B cell (primary cell): Measurements from ENCODE around the gene RABL3. TPM values are rescaled to one million over a fixed set of nuclear protein-coding genes. Genes with fewer than 3 reads are reported as not detected.

Source experiments
- ATAC-seq: fragments of 200-7000 bp; cut with Tn5 transposase; one replicate; pipeline ENCODE4 v1.10.0; 2021; ENCODE audit warnings: low read depth, mild to moderate bottlenecking, moderate number of reproducible peaks, moderate library complexity
- CTCF ChIA-PET: fragments of 350-600 bp; sonication (Branson Sonifier 250); formaldehyde crosslinking; loops from one replicate; lab custom pipeline; 2021; ENCODE audit warnings: antibody characterized with exemption, inconsistent platforms; lab: Charles Lee
- POLR2A ChIA-PET: fragments of 350-600 bp; sonication (Branson Sonifier 250); formaldehyde crosslinking; loops from one replicate; lab custom pipeline; 2021; ENCODE audit warnings: antibody characterized with exemption; lab: Charles Lee
- DNase-seq: peaks from one replicate; pipeline ENCODE4 v3.0.0; 2013
- H2AFZ ChIP-seq: 2 replicates; pipeline ENCODE4 v1.6.1; 2012; ENCODE audit warnings: mild to moderate bottlenecking, low read depth, low read length; ENCODE audit not compliant: insufficient read depth, poor library complexity, severe bottlenecking
- H3K27ac ChIP-seq, 2 donors: 1 replicate in 1 of 2; 2 replicates in 1 of 2; pipeline ENCODE4 v1.5.1; 2012 to 2013; ENCODE audit warnings: low read length in 2 of 2, mild to moderate bottlenecking in 2 of 2, moderate library complexity in 1 of 2
- H3K27me3 ChIP-seq, 4 experiments: fragments of 200-600 bp in 1 of 4; sonication (generic) in 1 of 4; replicated peaks in 1 of 4; 1 replicate in 2 of 4; 2 replicates in 2 of 4; pipeline versions ENCODE4 v1.6.1 to v1.7.0; 2013 to 2016; ENCODE audit warnings: low read length in 3 of 4, mild to moderate bottlenecking in 2 of 4, mixed read lengths in 1 of 4, moderate library complexity in 1 of 4; ENCODE audit not compliant: insufficient read depth in 4 of 4, control insufficient read depth in 3 of 4; ENCODE audit errors: control extremely low read depth in 1 of 4
- H3K36me3 ChIP-seq, 2 experiments: replicated peaks in 1 of 2; 1 replicate in 1 of 2; 2 replicates in 1 of 2; pipeline versions ENCODE4 v1.6.1 to v1.7.1; 2013; ENCODE audit warnings: low read length in 1 of 2; ENCODE audit not compliant: insufficient read depth in 2 of 2, control insufficient read depth in 1 of 2; ENCODE audit errors: control extremely low read depth in 1 of 2, extremely low read depth in 1 of 2
- H3K4me1 ChIP-seq, 2 donors: fragments of 200-600 bp in 1 of 2; sonication (generic) in 1 of 2; 1 replicate in 1 of 2; 2 replicates in 1 of 2; pipeline versions ENCODE4 v1.5.1 to v1.6.1; 2013 to 2017; ENCODE audit warnings: low read length in 2 of 2; ENCODE audit not compliant: control insufficient read depth in 2 of 2, insufficient read depth in 2 of 2
- H3K4me2 ChIP-seq: replicated peaks from 2 replicates; pipeline ENCODE3; 2012; ENCODE audit warnings: mild to moderate bottlenecking, low read depth, low read length; ENCODE audit not compliant: poor library complexity, severe bottlenecking
- H3K4me3 ChIP-seq, 5 experiments: fragments of 200-600 bp in 1 of 5; sonication (generic) in 1 of 5; 1 replicate in 3 of 5; 2 replicates in 2 of 5; pipeline versions ENCODE4 v1.5.1 to v1.7.0; 2011 to 2016; ENCODE audit warnings: low read length in 4 of 5, mild to moderate bottlenecking in 4 of 5, low read depth in 2 of 5, control low read depth in 1 of 5, moderate library complexity in 1 of 5; ENCODE audit not compliant: insufficient read depth in 1 of 5; ENCODE audit errors: control extremely low read depth in 1 of 5, extremely low read depth in 1 of 5
- H3K79me2 ChIP-seq: fragments of 200-600 bp; sonication (generic); one replicate; pipeline ENCODE4 v1.6.0; 2016; ENCODE audit warnings: low read length; ENCODE audit not compliant: control insufficient read depth, insufficient read depth
- H3K9ac ChIP-seq: fragments of 200-600 bp; sonication (generic); 2 replicates; pipeline ENCODE4 v1.6.1; 2017; ENCODE audit warnings: mild to moderate bottlenecking, low read length, moderate library complexity
- H3K9me3 ChIP-seq, 3 donors: one replicate each; pipeline versions ENCODE4 v1.6.1 to v1.7.1; 2013; ENCODE audit warnings: low read length in 2 of 3; ENCODE audit not compliant: control insufficient read depth in 2 of 3, insufficient read depth in 1 of 3; ENCODE audit errors: control extremely low read depth in 1 of 3
- H4K20me1 ChIP-seq: 2 replicates; pipeline ENCODE4 v1.6.0; 2012; ENCODE audit warnings: mild to moderate bottlenecking, low read length; ENCODE audit not compliant: insufficient read depth, control insufficient read depth, poor library complexity, severe bottlenecking
- H3K27ac Mint-ChIP-seq: one replicate; pipeline ENCODE4 v1.8.0; 2021; ENCODE audit warnings: mixed read lengths
- H3K27me3 Mint-ChIP-seq: one replicate; pipeline ENCODE4 v1.8.0; 2021; ENCODE audit warnings: mixed read lengths
- H3K4me1 Mint-ChIP-seq: one replicate; pipeline ENCODE4 v1.8.0; 2021; ENCODE audit warnings: mixed read lengths
- H3K4me3 Mint-ChIP-seq: one replicate; pipeline ENCODE4 v1.8.0; 2021; ENCODE audit warnings: mixed read lengths
- H3K9me3 Mint-ChIP-seq: one replicate; pipeline ENCODE4 v1.8.0; 2022; ENCODE audit warnings: mixed read lengths; ENCODE audit not compliant: insufficient read depth
- CTCF ChIP-seq: fragments of 200-600 bp; IDR thresholded peaks from one replicate; pipeline ENCODE4 v1.8.0; 2022; ENCODE audit warnings: antibody characterized with exemption, mild to moderate bottlenecking
- EZH2 ChIP-seq: IDR thresholded peaks from 2 replicates; pipeline ENCODE4 v1.6.1; 2012; ENCODE audit warnings: borderline replicate concordance, low read depth, mild to moderate bottlenecking, moderate library complexity, low read length; ENCODE audit not compliant: insufficient read depth, poor library complexity, severe bottlenecking
- WGBS: methylation state at CpG from one replicate; pipeline ENCODE4 v1.1.5; 2013; ENCODE audit warnings: missing lambda C conversion rate; ENCODE audit not compliant: insufficient coverage; 5-methylcytosine and 5-hydroxymethylcytosine counted together
- intact Hi-C: fragments of 100-400 bp; cut with micrococcal nuclease; formaldehyde crosslinking; loops from one replicate; pipeline ENCODE4 v1.10.0; 2022
- polyA plus RNA-seq: library from polyadenylated mRNA; depleted of rRNA; stranded (reverse); fragments of >200 nt; gene quantifications from 2 replicates; pipeline ENCODE4 v1.2.3, GENCODE V29; 2012
- total RNA-seq, 2 donors: library from RNA; stranded (reverse); fragments of 120-200 nt in 1 of 2; gene quantifications; 1 replicate in 1 of 2; 2 replicates in 1 of 2; pipeline versions ENCODE4 v1.2.3 to v1.2.4, GENCODE V29; 2013 to 2022

The RABL3 gene
- total and polyA plus RNA-seq, 2 donors (not counting 1 experiment from before 2014, with no cell fraction given) = 2.5 to 18.8 TPM

DNA sequence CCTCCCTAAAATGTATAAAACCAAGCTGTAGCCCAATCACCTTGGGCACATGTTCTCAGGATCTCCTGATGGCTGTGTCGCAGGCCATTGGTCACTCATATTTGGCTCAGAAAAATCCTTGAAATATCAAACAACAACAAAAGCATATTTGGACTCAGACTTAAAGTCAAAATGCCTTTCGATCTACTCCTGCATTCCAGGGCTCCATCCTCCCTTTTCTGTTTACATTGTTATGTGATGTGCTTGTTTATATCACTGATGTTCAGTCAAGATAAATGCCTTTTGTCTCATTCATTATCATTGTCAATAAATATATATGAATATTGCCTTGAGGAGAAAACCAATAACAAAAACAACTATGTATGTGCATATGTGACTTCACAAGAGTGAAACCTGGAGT is 92.0 kb downstream of the RABL3 start:
- Mint-ChIP-seq H3K4me1 (no peaks in the 10 kb centered on the region), H3K9me3 (no peaks in the 10 kb centered on the region), H3K4me3 (no peak overlapping the region), H3K27ac (no peak overlapping the region), H3K27me3 (peaks cover 2% of the 10 kb centered on the region)
- Histone ChIP-seq H3K36me3 (no peaks in the 10 kb centered on the region), H3K27ac (no peak overlapping the region), H3K27me3 (no peaks in the 10 kb centered on the region), H4K20me1 (no peaks in the 10 kb centered on the region), H3K4me3 (no peak overlapping the region), H2AFZ (no peak overlapping the region), H3K9ac (no peak overlapping the region), H3K79me2 (no peaks in the 10 kb centered on the region), H3K4me1 (no peaks in the 10 kb centered on the region), H3K9me3 (no peaks in the 10 kb centered on the region), H3K4me2 (no peak overlapping the region)
- ChIA-PET POLR2A (no interaction called here), CTCF (no interaction called here)
- WGBS = 89% methylated on average over 1 of the region's 2 CpGs
- no peak for TF ChIP-seq EZH2
- no peak for TF ChIP-seq CTCF
- DNase-seq (no peak), ATAC-seq (no peak)
- intact Hi-C loops = no loop called here

DNA sequence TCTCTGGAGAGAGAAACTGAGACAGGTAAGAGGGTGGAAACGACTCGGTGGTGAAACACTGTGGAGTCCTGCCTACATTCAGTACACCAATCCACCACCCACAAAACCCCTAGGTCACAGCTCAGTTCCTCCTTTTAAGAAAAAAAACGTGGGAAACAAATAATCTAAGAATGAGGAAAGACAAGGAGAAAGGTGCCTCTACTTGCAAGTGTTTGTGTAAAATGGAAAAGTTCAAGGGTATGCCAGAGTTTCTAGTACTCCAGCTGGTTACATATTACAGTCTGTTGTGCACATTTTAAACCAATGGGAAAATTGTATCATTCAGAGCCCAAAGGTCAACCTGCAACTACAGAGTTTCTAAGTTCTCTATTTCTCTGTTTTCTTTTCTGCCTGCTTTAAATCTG is 92.5 kb downstream of the RABL3 start:
- WGBS = no CpG with 5 or more reads among the region's 3 CpGs
- Histone ChIP-seq H3K79me2 (no peaks in the 10 kb centered on the region), H3K9ac (no peak overlapping the region), H3K27ac (no peak overlapping the region), H3K4me1 (no peaks in the 10 kb centered on the region), H3K36me3 (no peaks in the 10 kb centered on the region), H3K4me2 (no peak overlapping the region), H4K20me1 (no peaks in the 10 kb centered on the region), H3K4me3 (no peak overlapping the region), H2AFZ (no peak overlapping the region), H3K9me3 (no peaks in the 10 kb centered on the region), H3K27me3 (no peaks in the 10 kb centered on the region)
- no peak for TF ChIP-seq EZH2
- no peak for TF ChIP-seq CTCF
- DNase-seq (no peak), ATAC-seq (no peak)
- CTCF ChIA-PET = no interaction called here
- peaks cover 2% of the 10 kb centered on the region for H3K27me3 Mint-ChIP-seq
- H3K9me3 Mint-ChIP-seq = no peaks in the 10 kb centered on the region
- no peak overlapping the region for H3K4me3 Mint-ChIP-seq
- H3K4me1 Mint-ChIP-seq = no peaks in the 10 kb centered on the region
- POLR2A ChIA-PET = no interaction called here
- intact Hi-C loops = no loop called here
- H3K27ac Mint-ChIP-seq = no peak overlapping the region
